ENCODE measurements around the gene MGAT5B.

DNA sequence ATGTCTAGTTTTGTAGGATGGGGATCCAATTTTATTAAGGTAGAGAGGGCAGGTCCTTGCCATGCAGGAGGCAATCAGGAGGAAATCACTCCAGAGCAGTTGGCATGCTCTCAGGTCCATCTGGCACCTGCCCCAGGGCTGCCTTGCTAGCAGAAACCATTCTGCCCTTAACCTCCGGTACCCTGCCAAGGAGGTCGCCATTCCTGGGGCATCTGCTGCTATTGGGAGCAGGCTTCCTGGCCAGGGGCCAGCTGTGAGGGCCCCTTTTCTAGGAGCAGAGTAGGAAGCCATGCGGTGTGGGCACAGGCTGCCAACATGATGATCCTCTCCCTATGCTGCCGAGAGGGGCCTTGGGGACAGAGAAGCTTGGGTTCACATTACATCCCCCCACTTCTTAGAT lies 47.6 kb upstream of the MGAT5B start:
- TF ChIP-seq CTCF (IDR thresholded peaks at IDR 0.05) (no peak), POLR2A (IDR thresholded peaks at IDR 0.05) (no peak)
